CD4-positive, alpha-beta T cell treated with Interleukin-10 for 1 hour (primary cell): ENCODE data around the gene SMG6.
"Not testable (repeated sequence)": the region's sequence is repeated elsewhere in the genome, so short reads cannot be mapped to it uniquely, and the experiment has no call there.

Experiments used
- DNase-seq: peaks from one replicate; pipeline ENCODE4 v3.0.0-alpha.2; 2020

SMG6 gene

GRCh38 chr17:2227025-2227699, 76.4 kb downstream of the SMG6 start:
- no peak for DNase-seq

DNA sequence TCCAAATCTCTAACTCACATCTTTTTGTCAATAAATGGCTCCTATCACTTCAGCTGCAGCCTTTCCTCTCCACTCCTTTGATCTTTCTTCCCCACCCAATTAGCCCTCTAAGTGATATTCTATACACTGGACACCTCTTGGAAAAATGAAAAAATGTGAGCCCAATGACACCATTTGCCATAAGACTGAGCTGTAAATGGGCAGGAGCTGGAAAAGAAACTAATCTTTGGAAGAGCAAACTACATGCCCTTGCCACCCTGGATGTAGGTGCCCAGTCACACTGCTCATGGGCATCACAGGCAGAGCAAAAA, 80.0 kb downstream of the SMG6 start:
- no peak for DNase-seq

DNA sequence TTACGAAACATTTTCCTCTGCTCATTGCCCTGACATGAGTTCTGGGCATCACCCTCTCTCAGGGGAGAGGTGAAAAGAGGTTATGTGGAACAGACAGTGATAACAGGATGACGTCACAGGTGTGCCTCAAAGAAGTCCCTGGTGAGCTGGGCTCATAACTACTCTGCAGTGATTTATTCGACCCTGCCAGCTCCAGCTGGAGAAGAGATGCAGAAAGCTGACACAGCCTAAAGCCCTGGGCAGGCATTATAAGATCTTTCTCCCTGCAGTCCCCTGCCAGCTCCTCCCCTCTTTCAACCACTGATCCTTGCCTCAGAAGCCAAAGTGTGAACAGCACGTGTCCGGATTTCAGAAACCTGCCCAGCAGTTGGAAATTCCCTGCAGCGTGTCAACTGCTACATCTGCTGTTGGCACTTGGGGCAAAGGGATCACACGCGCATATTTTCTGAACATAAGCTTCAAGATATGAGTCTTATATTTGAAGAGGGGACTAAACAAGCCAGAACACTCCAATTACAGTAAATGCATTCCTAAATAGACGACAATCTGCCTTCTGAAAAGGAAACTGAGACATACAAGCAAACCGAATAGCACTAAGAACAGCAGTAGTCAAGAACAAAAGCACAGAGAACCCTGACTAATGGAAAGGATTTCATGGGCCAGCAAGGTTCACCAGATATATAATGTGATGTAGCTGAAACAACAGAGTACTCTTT, 80.5 kb downstream of the SMG6 start:
- DNase-seq = peak; percentile 81

GRCh38 chr17:2222301-2222700, 81.3 kb downstream of the SMG6 start:
- DNase-seq = no peak

GRCh38 chr17:2218426-2218825, 85.2 kb downstream of the SMG6 start:
- no peak for DNase-seq

- DNase-seq = peak; percentile 76
These were observed 87.8 kb downstream of the SMG6 start for GRCh38 chr17:2215616-2216364.

DNA sequence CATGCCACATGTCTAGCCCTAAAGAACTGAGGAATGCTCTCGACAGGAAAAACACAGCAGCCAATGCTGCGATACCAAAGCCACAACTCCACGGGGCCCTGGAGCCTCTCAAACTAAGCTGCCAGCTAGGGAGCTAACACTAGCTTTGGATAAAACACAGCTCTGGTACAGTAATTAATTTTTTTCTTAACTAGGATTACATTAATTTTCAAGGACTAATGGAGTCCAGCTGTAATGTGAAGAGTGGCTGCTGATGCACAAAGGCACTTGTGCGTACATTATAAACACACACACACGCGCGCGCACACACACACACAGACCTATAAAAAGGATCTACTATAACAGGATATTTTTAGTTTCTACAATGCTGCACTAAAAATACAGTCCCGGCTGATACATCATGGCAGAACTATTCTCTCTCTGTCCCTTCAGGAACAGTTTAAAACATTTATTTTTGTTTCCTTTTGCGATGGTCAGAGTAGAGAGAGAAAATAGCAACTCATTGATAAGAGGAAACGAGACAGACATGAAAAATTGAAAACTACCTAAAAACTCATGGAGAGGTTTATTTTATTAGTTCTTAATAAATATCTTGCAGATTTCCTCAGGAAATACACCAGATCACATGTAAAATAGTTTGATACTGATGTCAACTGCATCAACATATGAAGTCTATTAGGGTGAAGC, 88.5 kb downstream of the SMG6 start:
- peak; percentile 30 for DNase-seq

DNA sequence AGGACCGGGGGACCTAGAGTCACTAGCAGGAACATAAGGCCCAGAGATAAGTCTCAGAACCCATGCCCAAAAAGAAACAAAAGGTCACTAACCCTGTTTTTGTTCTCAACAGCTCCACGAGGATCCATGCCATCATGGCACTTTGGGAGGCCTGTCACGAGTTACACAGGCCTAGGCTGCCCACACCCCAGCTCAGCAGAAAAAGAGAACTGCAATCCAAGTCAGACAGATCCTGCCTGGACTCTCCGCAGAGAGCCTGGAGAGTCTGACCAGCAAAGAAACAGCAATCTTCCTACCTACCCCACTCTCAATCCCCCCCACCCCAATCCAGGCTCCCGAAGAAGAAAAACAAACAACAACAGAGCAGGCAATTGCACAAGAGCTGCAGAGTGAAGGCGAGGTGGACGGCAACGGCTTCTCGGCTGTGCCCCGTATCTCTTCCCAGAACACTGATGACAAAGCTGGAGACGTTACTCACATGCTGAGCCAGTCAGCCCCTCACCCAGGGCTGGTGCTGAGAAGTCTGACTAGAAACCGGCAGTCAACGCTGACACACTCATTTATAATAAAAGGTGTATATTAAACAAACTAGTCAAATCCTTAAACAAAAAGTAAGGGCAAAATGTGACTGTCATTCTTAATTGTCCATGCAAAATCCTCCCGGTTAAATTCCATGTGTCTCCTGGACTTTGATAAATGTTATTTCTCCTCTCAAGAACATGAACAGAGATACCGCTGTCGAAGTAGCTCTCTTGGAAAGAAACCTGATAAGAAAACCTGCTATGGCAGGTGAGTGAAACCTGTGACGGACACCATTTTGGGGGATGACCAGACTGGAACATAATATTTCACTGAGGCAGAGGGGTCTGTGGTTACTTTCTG, 89.3 kb downstream of the SMG6 start:
- DNase-seq = no peak

DNA sequence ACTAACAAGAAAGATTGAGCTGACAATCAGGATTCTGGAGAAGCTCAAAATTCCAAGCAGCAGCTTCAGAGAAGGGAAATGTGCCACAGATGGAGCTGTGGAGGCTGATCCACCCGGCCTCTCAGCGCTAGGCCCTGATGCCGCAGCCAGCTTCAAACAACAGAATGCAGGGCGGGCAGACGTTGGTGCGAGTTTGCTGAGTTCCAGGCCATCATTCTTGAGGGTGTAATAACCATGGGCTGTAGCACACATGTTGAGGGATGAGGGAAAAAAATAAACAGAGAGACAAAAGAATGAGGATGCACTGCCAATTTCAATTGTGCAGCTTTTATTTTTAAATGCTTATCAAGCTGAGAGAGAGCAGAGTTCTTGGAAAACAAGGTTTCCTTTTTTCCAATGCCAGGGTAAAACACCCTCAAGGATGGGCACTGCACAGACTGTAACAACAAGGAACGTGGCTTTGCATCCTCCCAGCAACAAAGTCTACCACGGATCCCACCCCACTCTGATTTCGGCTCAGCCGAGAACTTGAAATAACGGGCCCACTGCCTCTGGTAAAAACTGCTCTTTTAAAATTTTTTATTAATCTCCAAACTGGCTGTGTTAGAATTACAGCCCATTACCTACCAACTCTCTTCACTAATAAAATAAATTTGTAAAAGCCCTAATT, 90.2 kb downstream of the SMG6 start:
- no peak for DNase-seq

DNA sequence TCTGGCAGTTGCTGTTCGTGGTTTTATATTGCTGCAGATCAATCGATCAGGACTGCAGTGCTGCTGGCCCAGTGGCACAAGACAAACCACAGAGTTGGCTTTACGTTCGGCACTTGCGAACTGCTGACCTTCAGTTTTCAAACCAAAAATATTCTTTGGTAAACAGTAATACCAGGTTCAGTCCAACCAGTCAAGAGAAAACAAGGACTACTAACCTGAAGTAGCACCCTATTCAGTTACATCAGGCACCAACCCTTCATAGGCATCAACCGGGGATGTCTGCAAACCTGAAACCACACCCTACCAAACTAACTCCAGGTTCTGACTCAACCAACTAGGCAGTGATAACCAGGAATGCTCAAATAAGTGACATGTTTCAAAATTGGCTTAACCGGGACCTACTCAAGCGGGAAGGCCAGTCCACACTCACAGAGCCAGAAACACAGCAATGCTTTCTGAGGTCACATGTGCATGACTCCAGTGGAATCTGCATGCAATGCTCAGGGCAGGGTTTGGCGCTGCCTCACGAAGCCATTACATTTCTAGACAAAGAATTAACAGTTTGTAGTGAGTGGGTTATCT, 91.1 kb downstream of the SMG6 start:
- DNase-seq = no peak

DNA sequence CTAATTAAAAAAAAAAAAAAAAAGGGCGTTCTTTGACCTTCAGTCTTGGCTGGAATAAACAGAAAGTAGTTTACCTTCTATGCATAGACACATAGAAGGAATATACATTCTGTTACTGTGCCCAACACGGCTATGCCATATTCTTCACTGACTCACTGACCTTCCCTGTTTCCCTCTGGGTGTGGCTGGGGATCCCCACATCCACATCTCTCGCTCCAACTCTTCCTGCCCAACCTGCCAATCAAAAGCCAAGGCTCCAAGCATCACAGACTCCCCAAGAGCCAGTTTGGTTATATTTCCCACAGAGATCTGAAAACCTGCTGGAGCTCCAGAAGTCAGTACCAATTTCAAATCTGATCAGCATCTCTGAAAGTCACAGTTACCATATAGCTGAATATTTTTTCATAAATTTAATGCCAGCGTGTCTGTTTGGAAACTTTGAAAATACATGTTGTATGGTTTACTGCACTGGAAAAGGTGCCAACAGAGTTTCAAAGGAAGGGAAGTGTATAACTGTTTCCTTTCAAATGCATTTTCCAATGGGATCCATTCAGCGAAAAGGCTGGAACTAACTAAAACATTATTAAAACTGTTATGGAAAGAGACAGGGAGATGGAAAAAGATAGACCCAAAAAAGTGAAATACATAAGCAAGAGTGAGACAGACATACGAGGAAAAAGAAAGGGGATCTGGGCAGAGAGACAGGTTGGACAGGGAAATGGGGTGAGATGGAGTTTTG, 91.8 kb downstream of the SMG6 start:
- no peak for DNase-seq

DNA sequence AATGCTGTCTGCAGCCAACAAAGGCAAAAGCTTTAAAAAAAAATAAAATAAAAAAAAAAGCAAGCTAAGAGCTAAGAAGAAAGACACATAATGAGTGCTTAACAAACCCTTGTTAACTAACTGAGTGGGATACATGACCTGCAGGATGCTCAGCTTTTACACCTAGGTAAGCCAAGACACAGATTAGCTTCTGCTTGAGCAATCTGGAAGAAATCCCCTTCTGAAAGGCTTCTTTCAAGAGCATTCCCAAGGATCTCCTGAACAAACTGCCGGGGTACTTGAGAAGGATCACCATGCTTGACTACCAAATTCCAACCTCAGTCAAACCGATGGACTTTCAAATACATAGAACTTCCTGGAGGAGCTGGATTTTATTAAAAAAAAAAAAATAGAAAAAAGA, 92.9 kb downstream of the SMG6 start:
- DNase-seq = no peak

- DNase-seq = no peak
These were observed 95.6 kb downstream of the SMG6 start for GRCh38 chr17:2207815-2208515.

DNA sequence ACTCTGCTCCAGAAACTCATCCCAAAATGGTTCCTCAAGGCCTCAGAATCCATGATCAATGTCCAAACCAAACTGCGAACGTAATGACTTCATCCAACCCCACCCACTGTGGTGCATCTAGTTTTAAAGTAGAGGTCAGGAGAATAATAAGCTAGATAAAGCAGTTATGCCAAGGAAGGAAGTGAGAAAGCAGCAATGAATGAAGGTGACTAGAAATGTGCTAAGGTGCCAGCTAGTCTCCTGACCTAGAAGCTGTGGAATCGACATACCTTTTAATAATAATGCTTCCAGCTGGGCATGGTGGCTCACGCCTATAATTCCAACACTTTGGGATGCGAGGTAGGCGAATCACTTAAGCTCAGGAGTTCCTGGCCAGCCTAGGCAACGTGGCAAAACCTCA, 99.2 kb downstream of the SMG6 start:
- no peak for DNase-seq

- no peak for DNase-seq
These were observed 99.8 kb downstream of the SMG6 start for GRCh38 chr17:2203818-2204217.

DNA sequence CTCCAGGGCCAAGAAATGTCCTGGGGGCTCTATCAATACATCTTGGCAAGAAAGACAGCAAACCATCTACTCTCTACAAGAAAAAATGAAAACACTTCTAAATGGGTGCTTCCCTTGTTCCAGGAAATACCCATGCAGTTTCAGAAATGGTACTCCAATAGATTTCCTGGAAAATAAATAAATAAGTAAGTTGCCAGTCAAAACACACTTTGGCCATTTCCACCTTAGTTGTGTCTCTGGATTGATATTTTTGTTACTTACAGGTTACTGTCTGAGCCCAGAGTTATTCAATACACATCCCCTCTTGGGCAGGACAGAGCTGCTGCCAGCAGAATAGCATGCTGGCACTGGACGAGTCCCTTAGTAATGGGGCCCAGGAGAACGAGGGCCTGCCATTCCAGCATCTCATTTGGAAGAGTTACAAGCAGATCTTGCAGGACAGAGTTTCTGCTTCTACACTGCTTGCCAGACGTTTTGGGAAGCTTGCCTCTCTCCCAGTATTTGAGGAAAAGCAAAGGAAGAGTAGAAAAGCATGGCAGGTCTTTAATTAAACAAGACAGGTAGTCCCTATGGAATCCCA, 100.5 kb downstream of the SMG6 start:
- DNase-seq = no peak

GRCh38 chr17:2202302-2202995, 101.1 kb downstream of the SMG6 start:
- no peak for DNase-seq

- DNase-seq = not testable (repeated sequence)
These were observed 104.2 kb downstream of the SMG6 start for GRCh38 chr17:2199386-2199785.

- DNase-seq = no peak
These were observed 104.7 kb downstream of the SMG6 start for GRCh38 chr17:2198927-2199326.
